ENCODE data around the gene MAN1A1. TPM values are rescaled to one million over a fixed set of nuclear protein-coding genes. Genes with fewer than 3 reads are reported as not detected.

The MAN1A1 gene
- total RNA-seq, 1 experiment from 2014 or later, result 0.06 TPM

DNA sequence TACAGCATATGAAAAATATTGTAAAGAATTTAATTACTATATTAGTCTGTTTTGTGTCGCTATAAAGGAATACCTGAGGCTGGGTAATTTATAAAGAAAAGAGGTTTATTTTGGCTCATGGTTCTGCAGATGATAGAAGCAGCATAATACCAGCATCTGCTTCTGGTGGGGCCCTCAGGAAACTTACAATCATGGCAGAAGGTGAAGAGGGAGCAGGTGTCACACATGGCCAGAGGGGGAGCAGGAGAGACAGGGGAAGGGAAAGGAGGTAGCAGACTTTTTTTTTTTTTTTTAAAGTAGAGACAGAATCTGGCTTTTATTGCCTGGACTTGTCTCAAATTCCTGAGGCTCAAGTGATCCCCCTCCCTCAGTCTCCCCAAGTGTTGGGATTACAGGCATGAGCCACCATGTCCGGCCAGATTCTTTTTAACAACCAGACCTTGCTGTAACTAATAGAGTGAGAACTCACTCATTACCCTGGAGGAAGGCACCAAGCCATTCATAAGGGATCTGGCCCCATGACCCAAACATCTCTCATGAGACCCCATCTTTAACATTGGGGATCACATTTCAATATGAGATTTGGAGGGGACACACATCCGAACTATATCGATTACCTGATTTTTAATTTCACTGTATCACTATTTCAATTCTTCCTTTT lies 64.6 kb downstream of the MAN1A1 start:
- Histone ChIP-seq H3K36me3 (ENCODE audit: insufficient read depth, low read length, poor library complexity, severe bottlenecking) (no peaks in the 10 kb centered on the region), H3K9me3 (ENCODE audit: low read depth, low read length, poor library complexity, severe bottlenecking) (no peaks in the 10 kb centered on the region), H3K4me1 (ENCODE audit: insufficient read depth, low read length, poor library complexity, severe bottlenecking) (no peaks in the 10 kb centered on the region), H3K27me3 (replicated peaks; ENCODE audit: insufficient read depth, low read depth, low read length, poor library complexity) (no peaks in the 10 kb centered on the region), H3K4me3 (ENCODE audit: low read depth, low read length, poor library complexity, severe bottlenecking) (no peak overlapping the region), H3K27ac (ENCODE audit: low read depth, low read length, poor library complexity, severe bottlenecking) (no peak overlapping the region)
- ChIA-PET POLR2A (ENCODE audit: low non-redundant PET) (no interaction called here), CTCF (no interaction called here)
- intact Hi-C loops (cut with micrococcal nuclease; ENCODE audit: unreplicated experiment), result no loop called here
- TF ChIP-seq, protein P1, sequence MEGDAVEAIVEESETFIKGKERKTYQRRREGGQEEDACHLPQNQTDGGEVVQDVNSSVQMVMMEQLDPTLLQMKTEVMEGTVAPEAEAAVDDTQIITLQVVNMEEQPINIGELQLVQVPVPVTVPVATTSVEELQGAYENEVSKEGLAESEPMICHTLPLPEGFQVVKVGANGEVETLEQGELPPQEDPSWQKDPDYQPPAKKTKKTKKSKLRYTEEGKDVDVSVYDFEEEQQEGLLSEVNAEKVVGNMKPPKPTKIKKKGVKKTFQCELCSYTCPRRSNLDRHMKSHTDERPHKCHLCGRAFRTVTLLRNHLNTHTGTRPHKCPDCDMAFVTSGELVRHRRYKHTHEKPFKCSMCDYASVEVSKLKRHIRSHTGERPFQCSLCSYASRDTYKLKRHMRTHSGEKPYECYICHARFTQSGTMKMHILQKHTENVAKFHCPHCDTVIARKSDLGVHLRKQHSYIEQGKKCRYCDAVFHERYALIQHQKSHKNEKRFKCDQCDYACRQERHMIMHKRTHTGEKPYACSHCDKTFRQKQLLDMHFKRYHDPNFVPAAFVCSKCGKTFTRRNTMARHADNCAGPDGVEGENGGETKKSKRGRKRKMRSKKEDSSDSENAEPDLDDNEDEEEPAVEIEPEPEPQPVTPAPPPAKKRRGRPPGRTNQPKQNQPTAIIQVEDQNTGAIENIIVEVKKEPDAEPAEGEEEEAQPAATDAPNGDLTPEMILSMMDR (conservative IDR thresholded peaks at IDR 0.05; ENCODE audit: low read depth, low read length), result peak; percentile 21; the same call in 1 of the 2 replicates
- no peak for TF ChIP-seq EZH2 (IDR thresholded peaks at IDR 0.05; ENCODE audit: borderline replicate concordance, low read depth, low read length, poor library complexity, severe bottlenecking)
- no peak for DNase-seq (ENCODE audit: low spot score)
- no TSS peak for BruUV-seq (replicated peaks)

DNA sequence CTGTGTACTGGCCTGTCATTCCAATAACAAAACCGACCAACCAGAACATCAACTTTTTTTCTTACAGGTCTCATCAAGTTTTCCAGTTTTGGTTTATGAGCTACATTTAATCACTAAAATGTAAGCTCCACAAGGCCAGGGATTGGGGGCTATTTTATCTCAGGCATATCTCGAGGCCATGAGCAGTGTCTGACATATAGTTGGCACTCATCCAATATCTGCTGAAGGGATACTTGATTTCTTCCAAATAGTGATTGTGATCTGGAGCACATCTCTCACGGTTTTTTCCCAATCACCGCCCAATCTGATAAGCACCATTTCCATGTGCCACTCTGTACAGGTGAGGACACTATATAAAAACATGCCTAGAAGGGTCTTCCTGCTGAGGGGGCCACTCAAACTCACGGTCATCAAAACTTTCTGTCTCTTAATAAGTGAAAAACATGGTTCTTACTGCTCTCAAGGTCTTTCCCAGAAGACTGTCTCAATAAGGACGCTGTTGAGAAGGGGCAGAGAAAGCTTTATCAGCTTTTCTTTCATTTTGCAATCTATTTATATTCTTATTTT lies 65.5 kb downstream of the MAN1A1 start:
- no peak overlapping the region for H3K27ac ChIP-seq (ENCODE audit: low read depth, low read length, poor library complexity, severe bottlenecking)
- TF ChIP-seq, protein P1 (conservative IDR thresholded peaks at IDR 0.05; ENCODE audit: low read depth, low read length), result no peak
- TF ChIP-seq EZH2 (IDR thresholded peaks at IDR 0.05; ENCODE audit: borderline replicate concordance, low read depth, low read length, poor library complexity, severe bottlenecking), result no peak
- H3K27me3 ChIP-seq (replicated peaks; ENCODE audit: insufficient read depth, low read depth, low read length, poor library complexity), result no peaks in the 10 kb centered on the region
- no peaks in the 10 kb centered on the region for H3K9me3 ChIP-seq (ENCODE audit: low read depth, low read length, poor library complexity, severe bottlenecking)
- no peaks in the 10 kb centered on the region for H3K4me1 ChIP-seq (ENCODE audit: insufficient read depth, low read length, poor library complexity, severe bottlenecking)
- H3K36me3 ChIP-seq (ENCODE audit: insufficient read depth, low read length, poor library complexity, severe bottlenecking), result no peaks in the 10 kb centered on the region
- peak; percentile 4 for DNase-seq (ENCODE audit: low spot score)
- intact Hi-C loops (cut with micrococcal nuclease; ENCODE audit: unreplicated experiment), result no loop called here
- ChIA-PET POLR2A (ENCODE audit: low non-redundant PET) (no interaction called here), CTCF (no interaction called here)
- H3K4me3 ChIP-seq (ENCODE audit: low read depth, low read length, poor library complexity, severe bottlenecking), result no peak overlapping the region
- BruUV-seq (replicated peaks), result no TSS peak

DNA sequence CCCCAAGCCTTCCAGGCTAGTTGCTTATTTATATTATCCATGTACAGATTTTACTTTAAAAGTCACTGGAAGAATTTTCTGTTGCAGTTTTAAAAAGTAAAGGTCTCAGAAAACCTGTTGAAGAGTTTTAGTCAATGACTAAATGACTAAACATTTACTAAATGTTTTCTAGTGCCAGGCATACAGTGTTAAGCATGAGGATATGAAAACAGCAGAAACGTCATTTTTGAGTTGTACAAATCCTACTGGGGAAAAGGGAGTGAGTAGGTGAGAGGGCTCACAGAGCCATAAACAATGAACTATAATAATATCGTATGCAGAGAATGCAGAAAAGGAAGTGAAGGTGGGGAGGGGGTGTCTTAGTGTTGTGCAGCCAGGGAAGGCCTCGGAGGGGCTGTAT lies 66.3 kb downstream of the MAN1A1 start:
- no peak overlapping the region for H3K4me3 ChIP-seq (ENCODE audit: low read depth, low read length, poor library complexity, severe bottlenecking)
- DNase-seq (ENCODE audit: low spot score), result no peak
- intact Hi-C loops (cut with micrococcal nuclease; ENCODE audit: unreplicated experiment), result no loop called here
- H3K27me3 ChIP-seq (replicated peaks; ENCODE audit: insufficient read depth, low read depth, low read length, poor library complexity), result no peaks in the 10 kb centered on the region
- no peaks in the 10 kb centered on the region for H3K4me1 ChIP-seq (ENCODE audit: insufficient read depth, low read length, poor library complexity, severe bottlenecking)
- BruUV-seq (replicated peaks), result no TSS peak
- no peak for TF ChIP-seq EZH2 (IDR thresholded peaks at IDR 0.05; ENCODE audit: borderline replicate concordance, low read depth, low read length, poor library complexity, severe bottlenecking)
- TF ChIP-seq, protein P1 (conservative IDR thresholded peaks at IDR 0.05; ENCODE audit: low read depth, low read length), result no peak
- H3K27ac ChIP-seq (ENCODE audit: low read depth, low read length, poor library complexity, severe bottlenecking), result no peak overlapping the region
- ChIA-PET POLR2A (ENCODE audit: low non-redundant PET) (no interaction called here), CTCF (no interaction called here)
- H3K9me3 ChIP-seq (ENCODE audit: low read depth, low read length, poor library complexity, severe bottlenecking), result no peaks in the 10 kb centered on the region
- H3K36me3 ChIP-seq (ENCODE audit: insufficient read depth, low read length, poor library complexity, severe bottlenecking), result no peaks in the 10 kb centered on the region

All from A673 (cell line).